HepG2 (cell line): ENCODE data around the gene DDC. TPM values are rescaled to one million over a fixed set of nuclear protein-coding genes. Genes with fewer than 3 reads are reported as not detected.

Experiments used
- ATAC-seq: fragments of 200-7000 bp; cut with Tn5 transposase; 3 replicates; pipeline ENCODE4 v1.9.1; 2020; ENCODE audit warnings: mild to moderate bottlenecking, moderate library complexity
- BruUV-seq: library from RNA; stranded (reverse); fragments of 400-500 nt; replicated peaks from 2 replicates; lab custom pipeline; 2021; lab: Mats Ljungman, UMichigan
- CTCF ChIA-PET: fragments of 300-600 bp; formaldehyde crosslinking; extraction: SDS; loops from one replicate; lab custom pipeline; 2021; ENCODE audit warnings: low total read pairs, inconsistent platforms, low intra/inter-chr PET ratio; lab: Yijun Ruan, JAX
- POLR2A ChIA-PET: fragments of 350-600 bp; sonication (Branson Sonifier 250); formaldehyde crosslinking; loops from one replicate; lab custom pipeline; 2020; ENCODE audit warnings: antibody characterized with exemption, inconsistent platforms; lab: Yijun Ruan, JAX
- DNase-seq: peaks from one replicate; pipeline ENCODE4 v3.0.0-alpha.2; 2015; ENCODE audit warnings: low spot score
- FAIRE-seq: peaks from 3 replicates; lab custom pipeline; 2011; peaks lifted over from hg19 to GRCh38; lab: Jason Lieb, UNC
- H2AFZ ChIP-seq: one replicate; pipeline ENCODE4 v1.6.1; 2011; ENCODE audit warnings: low read length, inconsistent platforms
- H3K27ac ChIP-seq: fragments of 300-600 bp; 3 replicates; pipeline ENCODE4 v1.8.0; 2011; ENCODE audit warnings: mixed run types, mild to moderate bottlenecking, mixed read lengths, low read length, inconsistent platforms; ENCODE audit not compliant: insufficient read depth; ENCODE audit errors: extremely low read length
- H3K27me3 ChIP-seq, 2 experiments: fragments of 200-600 bp in 1 of 2; 2 replicates in 1 of 2; 3 replicates in 1 of 2; pipeline versions ENCODE4 v1.6.0 to v1.8.0; 2011; ENCODE audit warnings: low read length in 2 of 2, mild to moderate bottlenecking in 2 of 2, moderate library complexity in 2 of 2, inconsistent platforms in 1 of 2; ENCODE audit not compliant: insufficient read depth in 2 of 2, control insufficient read depth in 1 of 2
- H3K36me3 ChIP-seq, 2 experiments: fragments of 200-600 bp in 1 of 2; replicated peaks in 1 of 2; 2 replicates in 1 of 2; 3 replicates in 1 of 2; pipeline versions ENCODE4 v1.5.1 to v1.8.0; 2011; ENCODE audit warnings: low read length in 2 of 2, inconsistent platforms in 1 of 2; ENCODE audit not compliant: insufficient read depth in 2 of 2, control insufficient read depth in 1 of 2
- H3K4me1 ChIP-seq: 2 replicates; pipeline ENCODE4 v1.5.1; 2012; ENCODE audit warnings: low read length, inconsistent platforms; ENCODE audit not compliant: insufficient read depth
- H3K4me2 ChIP-seq: 2 replicates; pipeline ENCODE4 v1.6.0; 2011; ENCODE audit warnings: low read depth, low read length, inconsistent platforms
- H3K4me3 ChIP-seq, 3 experiments: fragments of 200-600 bp in 1 of 3; sonication (generic), shearing (Covaris generic) in 1 of 3; replicated peaks in 1 of 3; 2 replicates each; pipeline ENCODE4 v1.5.1; 2011 to 2016; ENCODE audit warnings: low read length in 3 of 3, inconsistent platforms in 2 of 3, low read depth in 2 of 3, mild to moderate bottlenecking in 2 of 3, control low read depth in 1 of 3, mixed read lengths in 1 of 3; ENCODE audit not compliant: insufficient read depth in 1 of 3
- H3K79me2 ChIP-seq: one replicate; pipeline ENCODE4 v1.6.1; 2011; ENCODE audit warnings: low read length, inconsistent platforms; ENCODE audit not compliant: insufficient read depth
- H3K9ac ChIP-seq: 2 replicates; pipeline ENCODE4 v1.6.0; 2011; ENCODE audit warnings: mild to moderate bottlenecking, low read depth, low read length, inconsistent platforms; ENCODE audit not compliant: insufficient read depth
- H3K9me3 ChIP-seq: 2 replicates; pipeline ENCODE4 v1.5.1; 2012; ENCODE audit warnings: mild to moderate bottlenecking, low read length
- H4K20me1 ChIP-seq: 2 replicates; pipeline ENCODE4 v1.6.0; 2011; ENCODE audit warnings: inconsistent platforms, mild to moderate bottlenecking, low read length, moderate library complexity; ENCODE audit not compliant: insufficient read depth
- GLI4 ChIP-seq: sonication (generic); formaldehyde crosslinking; IDR thresholded peaks from 2 replicates; pipeline ENCODE4 v1.5.1; 2020; ENCODE audit warnings: missing genetic modification reagents, mild to moderate bottlenecking, moderate library complexity, borderline replicate concordance
- NFE2 ChIP-seq: sonication (generic); formaldehyde crosslinking; IDR thresholded peaks from 2 replicates; pipeline ENCODE4 v1.4.0; 2020; ENCODE audit warnings: missing genetic modification reagents
- UBTF ChIP-seq: sonication (generic); formaldehyde crosslinking; IDR thresholded peaks from 2 replicates; pipeline ENCODE4 v1.4.0; 2020; ENCODE audit warnings: mild to moderate bottlenecking, missing genetic modification reagents
- ZNF143 ChIP-seq: sonication (generic); formaldehyde crosslinking; IDR thresholded peaks from 2 replicates; pipeline ENCODE4 v1.4.0; 2020; ENCODE audit warnings: missing genetic modification reagents
- ZNF275 ChIP-seq: sonication (generic); formaldehyde crosslinking; IDR thresholded peaks from 2 replicates; pipeline ENCODE4 v1.8.0; 2022; ENCODE audit warnings: missing genetic modification reagents, mild to moderate bottlenecking, inconsistent platforms, borderline replicate concordance
- ZNF414 ChIP-seq: sonication (generic); formaldehyde crosslinking; IDR thresholded peaks from 2 replicates; pipeline ENCODE4 v1.5.0; 2020; ENCODE audit warnings: missing genetic modification reagents
- ZNF782 ChIP-seq: sonication (generic); formaldehyde crosslinking; IDR thresholded peaks from 2 replicates; pipeline ENCODE4 v1.4.0; 2020; ENCODE audit warnings: missing genetic modification reagents, mild to moderate bottlenecking, borderline replicate concordance
- ZXDC ChIP-seq: sonication (generic); formaldehyde crosslinking; IDR thresholded peaks from 2 replicates; pipeline ENCODE4 v1.5.0; 2020; ENCODE audit warnings: mild to moderate bottlenecking, missing genetic modification reagents
- WGBS: methylation state at CpG from one replicate; pipeline ENCODE4 v1.1.6; 2017; ENCODE audit warnings: low lambda C conversion rate; 5-methylcytosine and 5-hydroxymethylcytosine counted together
- in situ Hi-C: cut with HindIII; loops from 2 replicates; pipeline ENCODE4 v1.10.0; 2017; ENCODE audit warnings: low pct_unique_long_range_greater_than_20kb; ENCODE audit not compliant: extremely low pct_ligation_motif_present
- intact Hi-C: fragments of 100-400 bp; cut with micrococcal nuclease; formaldehyde crosslinking; loops from one replicate; pipeline ENCODE4 v1.10.0; 2022; ENCODE audit not compliant: unreplicated experiment
- polyA plus RNA-seq, 8 experiments: library from polyadenylated mRNA; depleted of rRNA in 3 of 8; stranded (reverse) in 7 of 8; unstranded in 1 of 8; fragments of >200 nt; fragmentation: Illumina TruSeq in 4 of 8; extraction: Trizol in 4 of 8; gene quantifications; 2 replicates each; pipeline versions ENCODE4 v1.2.1 to v1.2.3, GENCODE V29; 2011 to 2016; ENCODE audit warnings: low read depth in 4 of 8, missing spikeins in 1 of 8, mixed read lengths in 1 of 8; ENCODE audit not compliant: insufficient read depth in 1 of 8
- total RNA-seq, 5 experiments: library from RNA; depleted of rRNA; stranded (reverse); fragments of >200 nt; fragmentation: Illumina TruSeq; extraction: Trizol; gene quantifications; 2 replicates each; pipeline ENCODE4 v1.2.3, GENCODE V29; 2016; ENCODE audit warnings: low read depth in 1 of 5
- TF ChIP-seq, protein P1 (sequence below): IDR thresholded peaks from 2 replicates; pipeline ENCODE4 v1.6.1; 2012; ENCODE audit warnings: inconsistent platforms
- TF ChIP-seq, protein P2 (sequence below): fragments of 450-650 bp; IDR thresholded peaks from 2 replicates; pipeline ENCODE4 v1.6.1; 2017

DDC gene
- total and polyA plus RNA-seq, 2 of the 13 experiments (the other 11 are each of a cell fraction or from before 2014, with no cell fraction given): 11.7 to 93.3 TPM

DNA sequence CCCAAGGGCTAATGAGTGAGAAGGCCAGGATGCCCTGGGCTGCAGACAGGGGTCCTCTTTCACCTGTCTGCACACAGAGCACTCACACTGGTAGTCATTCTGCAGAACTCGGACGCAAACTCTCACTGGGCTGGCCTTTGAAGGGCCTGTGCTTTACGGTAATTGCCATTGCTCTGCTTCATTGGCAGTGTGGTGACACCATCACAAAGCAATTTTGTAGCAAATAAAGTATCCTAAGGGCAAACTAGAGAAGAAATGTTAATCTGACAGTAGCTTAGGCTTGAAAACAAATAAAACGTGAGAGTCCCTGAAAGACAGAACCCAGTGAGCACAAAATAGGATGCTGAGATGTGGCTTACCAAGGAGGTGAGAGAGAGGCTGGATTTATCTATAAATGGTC lies 84.4 kb downstream of the DDC start (continued):
- TF ChIP-seq ZXDC (no peak), ZNF782 (CRISPR knock-in tag) (no peak)
- TF ChIP-seq, protein P1, sequence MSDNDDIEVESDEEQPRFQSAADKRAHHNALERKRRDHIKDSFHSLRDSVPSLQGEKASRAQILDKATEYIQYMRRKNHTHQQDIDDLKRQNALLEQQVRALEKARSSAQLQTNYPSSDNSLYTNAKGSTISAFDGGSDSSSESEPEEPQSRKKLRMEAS: no peak

DNA sequence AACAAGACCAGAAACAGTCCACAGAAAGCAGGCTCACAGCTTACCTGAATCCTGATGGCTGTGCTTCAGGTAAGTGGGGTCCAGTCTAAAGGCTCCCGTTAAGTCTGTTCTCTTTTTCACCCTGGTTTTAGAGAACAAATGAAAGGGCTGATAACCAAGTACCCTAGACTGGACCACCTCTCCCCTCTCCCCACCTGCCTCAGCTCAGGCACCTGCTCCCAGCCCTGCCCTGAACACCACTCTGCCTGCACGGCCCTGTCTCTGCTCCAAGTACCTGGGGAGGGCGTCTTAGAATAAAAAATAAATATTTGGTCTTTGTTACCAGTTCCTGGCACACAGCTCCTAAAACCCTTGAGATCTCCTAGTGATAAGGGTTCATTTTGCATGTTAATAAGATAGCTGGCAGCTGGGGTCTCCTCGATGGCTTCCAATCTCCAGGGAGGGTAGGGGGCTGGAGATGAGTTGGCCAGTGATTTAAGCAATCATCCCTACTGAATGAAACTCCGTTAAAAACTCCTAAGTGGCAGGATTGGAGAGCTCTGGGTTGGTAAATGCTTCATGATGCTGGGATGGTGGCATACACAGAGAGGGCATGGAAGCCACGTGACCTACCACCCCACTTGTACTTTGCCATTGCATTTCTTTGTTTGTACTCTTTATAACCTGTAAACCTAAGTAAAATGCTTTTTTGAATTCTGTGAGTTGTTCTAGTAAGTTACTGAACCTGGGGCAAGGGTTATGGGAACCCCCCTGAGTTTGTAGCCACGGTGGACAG lies 85.3 kb downstream of the DDC start:
- BruUV-seq: no TSS peak
- H3K27ac ChIP-seq: no peak overlapping the region
- no peak overlapping the region for H3K4me3 ChIP-seq
- POLR2A ChIA-PET: no interaction called here
- no peaks in the 10 kb centered on the region for H3K79me2 ChIP-seq
- no peaks in the 10 kb centered on the region for H4K20me1 ChIP-seq
- no peak for ATAC-seq
- no peak overlapping the region for H3K4me2 ChIP-seq
- in situ Hi-C loops: no loop called here
- H3K36me3 ChIP-seq: peaks cover 3 to 4% of the 10 kb centered on the region in 2 experiments; a peak in 2 of 5 replicates
- H3K9ac ChIP-seq: no peak overlapping the region
- no peaks in the 10 kb centered on the region for H3K27me3 ChIP-seq
- intact Hi-C loops: no loop called here
- H3K9me3 ChIP-seq: no peaks in the 10 kb centered on the region
- TF ChIP-seq ZNF275 (CRISPR knock-in tag): no peak
- no peak for TF ChIP-seq NFE2 (CRISPR knock-in tag)
- TF ChIP-seq, protein P2, sequence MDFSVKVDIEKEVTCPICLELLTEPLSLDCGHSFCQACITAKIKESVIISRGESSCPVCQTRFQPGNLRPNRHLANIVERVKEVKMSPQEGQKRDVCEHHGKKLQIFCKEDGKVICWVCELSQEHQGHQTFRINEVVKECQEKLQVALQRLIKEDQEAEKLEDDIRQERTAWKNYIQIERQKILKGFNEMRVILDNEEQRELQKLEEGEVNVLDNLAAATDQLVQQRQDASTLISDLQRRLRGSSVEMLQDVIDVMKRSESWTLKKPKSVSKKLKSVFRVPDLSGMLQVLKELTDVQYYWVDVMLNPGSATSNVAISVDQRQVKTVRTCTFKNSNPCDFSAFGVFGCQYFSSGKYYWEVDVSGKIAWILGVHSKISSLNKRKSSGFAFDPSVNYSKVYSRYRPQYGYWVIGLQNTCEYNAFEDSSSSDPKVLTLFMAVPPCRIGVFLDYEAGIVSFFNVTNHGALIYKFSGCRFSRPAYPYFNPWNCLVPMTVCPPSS: no peak
- no peak for TF ChIP-seq ZNF143 (CRISPR knock-in tag)
- TF ChIP-seq UBTF (CRISPR knock-in tag): no peak
- TF ChIP-seq ZNF414 (CRISPR knock-in tag): no peak
- no peak for TF ChIP-seq GLI4 (CRISPR knock-in tag)
- FAIRE-seq: no peak
- 98% methylated on average over 7 of the region's 7 CpGs for WGBS
- no peak overlapping the region for H2AFZ ChIP-seq
- H3K4me1 ChIP-seq: peaks cover 9% of the 10 kb centered on the region; the same call in 1 of the 2 replicates
- CTCF ChIA-PET: no interaction called here
- no peak for DNase-seq
